SU-DHL-6 (cell line): ENCODE measurements around the gene STAG2.

Source experiments
- CTCF ChIP-seq: fragments of 200-600 bp; sonication (generic); IDR thresholded peaks from one replicate; pipeline ENCODE4 v1.5.1; 2017; ENCODE audit warnings: antibody characterized with exemption, mild to moderate bottlenecking, low read length, moderate library complexity; ENCODE audit not compliant: insufficient read depth, poor library complexity, severe bottlenecking
- EZH2phosphoT487 ChIP-seq: fragments of 200-600 bp; sonication (generic), shearing (Covaris generic); conservative IDR thresholded peaks from 2 replicates; pipeline ENCODE4 v1.6.1; 2018; ENCODE audit warnings: mild to moderate bottlenecking, antibody characterized with exemption, low read length, moderate library complexity, mixed read lengths

GRCh38 chrX:124098089-124098488 lies 136.6 kb downstream of the STAG2 start:
- no peak for TF ChIP-seq EZH2phosphoT487
- peak; percentile 29 for TF ChIP-seq CTCF
